ENCODE data around the gene CDCA5.
A peak's percentile ranks its signal among the peaks of the same experiment; 100 is the strongest.

The CDCA5 gene

DNA sequence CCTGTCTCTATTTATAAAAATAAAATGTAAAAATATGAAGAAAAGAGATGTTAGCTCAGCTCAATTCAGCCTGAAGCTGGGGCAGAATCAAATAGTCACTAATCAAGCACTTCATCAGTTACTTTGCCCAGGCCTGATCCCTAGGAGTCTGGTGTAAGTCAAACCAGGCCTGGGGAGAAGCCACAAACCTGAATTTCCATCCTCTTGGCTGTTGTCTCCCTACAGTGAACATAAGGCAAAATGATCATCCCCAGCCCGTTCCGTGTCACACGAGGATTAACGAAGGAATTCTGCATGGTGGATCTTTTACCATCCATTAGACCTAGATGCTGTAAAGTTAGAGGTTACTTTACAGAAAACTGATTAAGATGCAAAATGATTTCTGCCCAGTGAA, 19.0 kb downstream of the CDCA5 start:
- whole genome bisulfite sequencing, 2 donors (ENCODE audit: extremely low coverage in 2 of 2, insufficient read length in 2 of 2, insufficient replicate concordance in 1 of 2), result no CpG with 5 or more reads among the region's 4 CpGs
- Histone ChIP-seq H3K27ac (replicated peaks; ENCODE audit: low read length) (no peak overlapping the region), H2BK12ac (ENCODE audit: low read length) (no peak overlapping the region), H3K4me2 (ENCODE audit: insufficient read depth, low read length, poor library complexity, severe bottlenecking) (no peak overlapping the region), H2AK5ac (ENCODE audit: low read depth, low read length) (no peak overlapping the region), H3K4ac (ENCODE audit: low read length) (no peak overlapping the region), H2BK15ac (ENCODE audit: low read length) (no peak overlapping the region), H3K9me3 (replicated peaks in 1 of 2; ENCODE audit: control insufficient read depth in 2 of 2, insufficient read depth in 1 of 2, low read depth in 1 of 2, low read length in 2 of 2) (no peaks in the 10 kb centered on the region), H3K18ac (ENCODE audit: low read length) (no peak overlapping the region), H3K27me3 (ENCODE audit: control insufficient read depth in 3 of 3, insufficient read depth in 3 of 3, low read depth in 1 of 3, low read length in 3 of 3) (no peaks in the 10 kb centered on the region), H3K36me3 (replicated peaks in 1 of 2; ENCODE audit: control insufficient read depth in 2 of 2, insufficient read depth in 2 of 2, low read length in 2 of 2) (no peaks in the 10 kb centered on the region), H4K8ac (ENCODE audit: low read depth, low read length) (no peak overlapping the region), H4K91ac (ENCODE audit: low read depth, low read length, poor library complexity) (no peak overlapping the region), H2BK5ac (ENCODE audit: low read length) (no peak overlapping the region), H3K4me1 (ENCODE audit: control insufficient read depth in 2 of 2, insufficient read depth in 1 of 2, low read depth in 1 of 2, low read length in 2 of 2) (peaks cover 9 to 11% of the 10 kb centered on the region in 2 donors), H3K9ac (ENCODE audit: low read depth, low read length, poor library complexity) (no peak overlapping the region), H3K4me3 (ENCODE audit: low read length in 2 of 2) (no peak overlapping the region), H3K23ac (ENCODE audit: low read depth, low read length, poor library complexity) (no peak overlapping the region), H3K79me1 (ENCODE audit: low read depth, low read length) (no peaks in the 10 kb centered on the region), H2BK120ac (ENCODE audit: low read depth, low read length) (no peak overlapping the region), H3K14ac (ENCODE audit: low read length) (no peak overlapping the region), H2AFZ (ENCODE audit: low read length) (no peak overlapping the region)
- DNase-seq (ENCODE audit: low spot score), result no peak

DNA sequence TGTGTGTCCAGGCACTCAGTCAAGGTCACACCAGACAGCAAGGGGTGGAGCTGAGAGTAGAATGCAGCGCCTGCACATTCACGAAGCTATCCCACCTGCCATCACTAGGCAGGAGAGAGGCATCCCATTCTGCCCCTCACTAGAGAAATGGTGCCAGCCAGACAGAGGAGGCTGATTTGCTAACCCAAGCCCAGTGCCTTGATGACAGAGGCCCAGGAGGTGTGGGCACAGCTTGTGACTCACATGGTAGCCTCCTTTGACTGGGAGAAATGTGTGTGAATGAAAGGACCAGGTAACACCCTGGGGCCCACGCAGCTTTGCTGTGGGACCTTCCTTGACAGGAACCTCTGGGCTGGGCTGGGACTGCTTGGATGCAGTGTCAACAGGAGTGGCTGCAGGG, 20.3 kb downstream of the CDCA5 start:
- H2AK5ac ChIP-seq (ENCODE audit: low read depth, low read length), result no peak overlapping the region
- H3K79me1 ChIP-seq (ENCODE audit: low read depth, low read length), result no peaks in the 10 kb centered on the region
- peak overlapping the region; percentile 9 for H3K18ac ChIP-seq (ENCODE audit: low read length)
- H2BK120ac ChIP-seq (ENCODE audit: low read depth, low read length), result no peak overlapping the region
- peaks cover 9 to 11% of the 10 kb centered on the region in 2 donors for H3K4me1 ChIP-seq (ENCODE audit: control insufficient read depth in 2 of 2, insufficient read depth in 1 of 2, low read depth in 1 of 2, low read length in 2 of 2)
- WGBS, 2 donors (ENCODE audit: extremely low coverage in 2 of 2, insufficient read length in 2 of 2, insufficient replicate concordance in 1 of 2), result no CpG with 5 or more reads among the region's 3 CpGs
- H3K4ac ChIP-seq (ENCODE audit: low read length), result no peak overlapping the region
- no peak overlapping the region for H3K14ac ChIP-seq (ENCODE audit: low read length)
- no peaks in the 10 kb centered on the region for H3K9me3 ChIP-seq (replicated peaks in 1 of 2; ENCODE audit: control insufficient read depth in 2 of 2, insufficient read depth in 1 of 2, low read depth in 1 of 2, low read length in 2 of 2)
- DNase-seq (ENCODE audit: low spot score), result no peak
- H2BK12ac ChIP-seq (ENCODE audit: low read length), result no peak overlapping the region
- no peaks in the 10 kb centered on the region for H3K27me3 ChIP-seq (ENCODE audit: control insufficient read depth in 3 of 3, insufficient read depth in 3 of 3, low read depth in 1 of 3, low read length in 3 of 3)
- H2BK5ac ChIP-seq (ENCODE audit: low read length), result no peak overlapping the region
- H3K23ac ChIP-seq (ENCODE audit: low read depth, low read length, poor library complexity), result no peak overlapping the region
- H2BK15ac ChIP-seq (ENCODE audit: low read length), result no peak overlapping the region
- H3K27ac ChIP-seq (replicated peaks; ENCODE audit: low read length), result no peak overlapping the region
- no peak overlapping the region for H4K8ac ChIP-seq (ENCODE audit: low read depth, low read length)
- no peak overlapping the region for H2AFZ ChIP-seq (ENCODE audit: low read length)
- H3K4me2 ChIP-seq (ENCODE audit: insufficient read depth, low read length, poor library complexity, severe bottlenecking), result no peak overlapping the region
- H3K9ac ChIP-seq (ENCODE audit: low read depth, low read length, poor library complexity), result no peak overlapping the region
- no peaks in the 10 kb centered on the region for H3K36me3 ChIP-seq (replicated peaks in 1 of 2; ENCODE audit: control insufficient read depth in 2 of 2, insufficient read depth in 2 of 2, low read length in 2 of 2)
- no peak overlapping the region for H4K91ac ChIP-seq (ENCODE audit: low read depth, low read length, poor library complexity)
- no peak overlapping the region for H3K4me3 ChIP-seq (ENCODE audit: low read length in 2 of 2)

DNA sequence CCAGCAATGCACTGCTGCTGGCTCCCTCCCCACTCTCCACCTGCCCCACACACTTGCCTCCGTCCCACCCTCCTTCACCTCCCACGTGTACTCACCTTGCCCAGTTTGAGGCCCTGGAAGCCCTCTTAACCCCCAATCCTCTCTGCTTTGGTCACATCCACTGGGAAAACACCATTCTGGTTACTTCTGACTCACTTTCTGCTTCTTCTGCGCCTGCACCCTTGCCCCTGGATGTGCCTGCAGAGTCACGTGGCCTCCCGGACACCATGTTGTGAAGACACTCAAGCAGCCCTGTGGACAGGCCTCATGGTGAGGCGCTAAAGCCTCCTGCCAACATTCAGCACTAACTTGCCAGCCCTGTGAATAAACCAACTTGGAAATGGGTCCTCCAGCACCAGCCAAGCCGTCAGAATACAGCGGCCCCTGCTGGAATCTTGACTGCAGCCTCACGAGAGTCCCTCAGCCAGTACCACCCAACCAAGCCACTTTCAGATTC, 22.9 kb downstream of the CDCA5 start:
- H2AK5ac ChIP-seq (ENCODE audit: low read depth, low read length), result peak overlapping the region; percentile 20
- H3K23ac ChIP-seq (ENCODE audit: low read depth, low read length, poor library complexity), result no peak overlapping the region
- no peak overlapping the region for H2BK12ac ChIP-seq (ENCODE audit: low read length)
- H2AFZ ChIP-seq (ENCODE audit: low read length), result no peak overlapping the region
- H2BK5ac ChIP-seq (ENCODE audit: low read length), result peak overlapping the region; percentile 19
- no peaks in the 10 kb centered on the region for H3K36me3 ChIP-seq (replicated peaks in 1 of 2; ENCODE audit: control insufficient read depth in 2 of 2, insufficient read depth in 2 of 2, low read length in 2 of 2)
- peaks cover 3% of the 10 kb centered on the region for H3K79me1 ChIP-seq (ENCODE audit: low read depth, low read length)
- H3K18ac ChIP-seq (ENCODE audit: low read length), result peak overlapping the region; percentile 78
- H3K27me3 ChIP-seq (ENCODE audit: control insufficient read depth in 3 of 3, insufficient read depth in 3 of 3, low read depth in 1 of 3, low read length in 3 of 3), result peaks cover 0 to 3% (median 0%) of the 10 kb centered on the region in 3 experiments
- no peak overlapping the region for H3K4me3 ChIP-seq (ENCODE audit: low read length in 2 of 2)
- no peak overlapping the region for H3K14ac ChIP-seq (ENCODE audit: low read length)
- H4K91ac ChIP-seq (ENCODE audit: low read depth, low read length, poor library complexity), result no peak overlapping the region
- no peaks in the 10 kb centered on the region for H3K9me3 ChIP-seq (replicated peaks in 1 of 2; ENCODE audit: control insufficient read depth in 2 of 2, insufficient read depth in 1 of 2, low read depth in 1 of 2, low read length in 2 of 2)
- no CpG with 5 or more reads among the region's 9 CpGs for WGBS, 2 donors (ENCODE audit: extremely low coverage in 2 of 2, insufficient read length in 2 of 2, insufficient replicate concordance in 1 of 2)
- H3K4me1 ChIP-seq (ENCODE audit: control insufficient read depth in 2 of 2, insufficient read depth in 1 of 2, low read depth in 1 of 2, low read length in 2 of 2), result no peaks in the 10 kb centered on the region
- H3K27ac ChIP-seq (replicated peaks; ENCODE audit: low read length), result no peak overlapping the region
- H2BK120ac ChIP-seq (ENCODE audit: low read depth, low read length), result no peak overlapping the region
- no peak overlapping the region for H3K9ac ChIP-seq (ENCODE audit: low read depth, low read length, poor library complexity)
- H3K4ac ChIP-seq (ENCODE audit: low read length), result no peak overlapping the region
- no peak for DNase-seq (ENCODE audit: low spot score)
- H2BK15ac ChIP-seq (ENCODE audit: low read length), result no peak overlapping the region
- peak overlapping the region; percentile 7 for H4K8ac ChIP-seq (ENCODE audit: low read depth, low read length)
- no peak overlapping the region for H3K4me2 ChIP-seq (ENCODE audit: insufficient read depth, low read length, poor library complexity, severe bottlenecking)

DNA sequence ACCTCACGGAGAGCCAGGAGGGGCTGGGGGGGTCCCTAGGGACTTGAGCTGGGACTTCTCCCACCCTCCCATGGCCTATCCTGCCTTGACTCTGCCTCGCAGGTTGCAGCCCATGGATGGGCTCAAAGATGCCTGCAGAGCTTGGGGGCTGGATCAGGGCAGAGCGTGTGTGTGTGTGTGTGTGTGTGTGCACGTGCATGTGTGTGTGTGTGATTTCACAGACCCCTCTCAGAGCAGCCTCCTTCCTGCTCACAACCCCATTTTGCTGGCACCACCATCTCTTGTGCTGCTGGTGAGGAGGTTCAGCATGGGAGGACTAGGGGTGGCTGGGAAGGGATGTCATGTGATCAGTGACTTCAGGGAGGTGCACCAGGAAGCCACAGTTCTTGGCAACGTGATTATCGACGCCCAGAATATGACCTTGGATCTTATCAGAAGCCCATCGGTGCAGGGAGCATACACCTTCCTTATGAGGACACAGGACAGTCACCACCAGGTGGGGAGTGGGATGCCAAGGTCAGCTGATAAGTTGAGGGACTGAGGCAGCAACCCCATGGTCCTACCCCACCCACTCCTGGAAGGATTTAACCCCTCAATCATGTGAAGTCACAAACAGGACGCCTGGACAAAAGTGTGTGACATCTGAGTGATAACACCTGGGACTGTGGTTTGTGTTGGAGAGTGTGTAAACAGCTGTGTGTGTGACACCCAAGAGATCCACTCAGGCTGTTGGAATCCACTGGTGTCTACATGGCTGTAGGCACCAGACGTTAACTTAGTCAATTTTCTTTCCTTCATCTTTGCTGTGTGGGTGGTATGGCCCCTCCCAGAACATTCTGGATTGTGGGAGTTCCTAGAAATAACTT, 23.6 kb downstream of the CDCA5 start:
- peaks cover 3% of the 10 kb centered on the region for H3K79me1 ChIP-seq (ENCODE audit: low read depth, low read length)
- no peaks in the 10 kb centered on the region for H3K4me1 ChIP-seq (ENCODE audit: control insufficient read depth in 2 of 2, insufficient read depth in 1 of 2, low read depth in 1 of 2, low read length in 2 of 2)
- no peak for DNase-seq (ENCODE audit: low spot score)
- peak overlapping the region; percentile 81 for H3K23ac ChIP-seq (ENCODE audit: low read depth, low read length, poor library complexity)
- no peak overlapping the region for H4K8ac ChIP-seq (ENCODE audit: low read depth, low read length)
- H2BK15ac ChIP-seq (ENCODE audit: low read length), result no peak overlapping the region
- H3K4ac ChIP-seq (ENCODE audit: low read length), result no peak overlapping the region
- no peak overlapping the region for H4K91ac ChIP-seq (ENCODE audit: low read depth, low read length, poor library complexity)
- H2BK12ac ChIP-seq (ENCODE audit: low read length), result no peak overlapping the region
- H2BK5ac ChIP-seq (ENCODE audit: low read length), result no peak overlapping the region
- no peak overlapping the region for H3K4me3 ChIP-seq (ENCODE audit: low read length in 2 of 2)
- H2BK120ac ChIP-seq (ENCODE audit: low read depth, low read length), result no peak overlapping the region
- no peak overlapping the region for H2AK5ac ChIP-seq (ENCODE audit: low read depth, low read length)
- H3K18ac ChIP-seq (ENCODE audit: low read length), result no peak overlapping the region
- peaks cover 0 to 3% (median 0%) of the 10 kb centered on the region in 3 experiments for H3K27me3 ChIP-seq (ENCODE audit: control insufficient read depth in 3 of 3, insufficient read depth in 3 of 3, low read depth in 1 of 3, low read length in 3 of 3)
- no peak overlapping the region for H3K27ac ChIP-seq (replicated peaks; ENCODE audit: low read length)
- H3K4me2 ChIP-seq (ENCODE audit: insufficient read depth, low read length, poor library complexity, severe bottlenecking), result no peak overlapping the region
- WGBS, 2 donors (ENCODE audit: extremely low coverage in 2 of 2, insufficient read length in 2 of 2, insufficient replicate concordance in 1 of 2), result no CpG with 5 or more reads among the region's 10 CpGs
- no peak overlapping the region for H3K9ac ChIP-seq (ENCODE audit: low read depth, low read length, poor library complexity)
- no peak overlapping the region for H3K14ac ChIP-seq (ENCODE audit: low read length)
- no peaks in the 10 kb centered on the region for H3K9me3 ChIP-seq (replicated peaks in 1 of 2; ENCODE audit: control insufficient read depth in 2 of 2, insufficient read depth in 1 of 2, low read depth in 1 of 2, low read length in 2 of 2)
- no peak overlapping the region for H2AFZ ChIP-seq (ENCODE audit: low read length)
- no peaks in the 10 kb centered on the region for H3K36me3 ChIP-seq (replicated peaks in 1 of 2; ENCODE audit: control insufficient read depth in 2 of 2, insufficient read depth in 2 of 2, low read length in 2 of 2)

Data from neuronal stem cell (in vitro differentiated cells).